Prostate gland (tissue), 2 donors: ENCODE measurements around the gene B4GALT7. TPM values are rescaled to one million over a fixed set of nuclear protein-coding genes. Genes with fewer than 3 reads are reported as not detected.
"Not testable (repeated sequence)": the region's sequence is repeated elsewhere in the genome, so short reads cannot be mapped to it uniquely, and the experiment has no call there.

Experiments
- DNase-seq: peaks from one replicate; pipeline ENCODE4 v3.0.0-alpha.2; 2019; ENCODE audit warnings: low spot score
- H3K27ac ChIP-seq, 2 donors: fragments of 200-600 bp; sonication (generic); 2 replicates each; pipeline ENCODE4 v1.5.1; 2017 to 2019
- H3K27me3 ChIP-seq: fragments of 200-600 bp; sonication (generic); replicated peaks from 2 replicates; pipeline ENCODE4 v1.5.1; 2019; ENCODE audit not compliant: insufficient read depth
- H3K36me3 ChIP-seq, 2 donors: fragments of 200-600 bp; sonication (generic); 1 replicate in 1 of 2; 2 replicates in 1 of 2; pipeline versions ENCODE4 v1.5.1 to v1.8.1; 2017 to 2019
- H3K4me1 ChIP-seq: fragments of 200-600 bp; sonication (generic); replicated peaks from 2 replicates; pipeline ENCODE4 v1.5.1; 2019
- H3K4me3 ChIP-seq, 2 donors: fragments of 200-600 bp; sonication (generic); 2 replicates each; pipeline ENCODE4 v1.5.1; 2017 to 2019
- H3K9me3 ChIP-seq: fragments of 200-600 bp; sonication (generic); 2 replicates; pipeline ENCODE4 v1.5.1; 2017
- POLR2A ChIP-seq: fragments of 450-650 bp; IDR thresholded peaks from one replicate; pipeline ENCODE4 v1.6.1; 2016; ENCODE audit warnings: antibody characterized with exemption, mild to moderate bottlenecking
- POLR2AphosphoS5 ChIP-seq: sonication (generic); formaldehyde crosslinking; IDR thresholded peaks from one replicate; pipeline ENCODE4 v1.6.1; 2017; ENCODE audit warnings: antibody characterized with exemption
- WGBS: methylation state at CpG from one replicate; pipeline ENCODE4 v1.1.5; 2018; 5-methylcytosine and 5-hydroxymethylcytosine counted together
- intact Hi-C: fragments of 100-400 bp; cut with DNase I; formaldehyde crosslinking; loops from one replicate; pipeline ENCODE4 v1.14.2; 2022
- total RNA-seq, 2 donors: library from RNA; depleted of rRNA; stranded (reverse); fragments of >200 nt; gene quantifications; one replicate each; pipeline ENCODE4 v1.1.0, GENCODE V29; 2016
- TF ChIP-seq, protein P1 (sequence below), 4 experiments: fragments of 200-600 bp in 2 of 4; fragments of 450-650 bp in 2 of 4; sonication (generic) in 2 of 4; IDR thresholded peaks; 1 replicate in 3 of 4; 2 replicates in 1 of 4; pipeline ENCODE4 v1.5.1; 2016 to 2019; ENCODE audit warnings: antibody characterized with exemption in 4 of 4, mild to moderate bottlenecking in 2 of 4, moderate library complexity in 2 of 4

The B4GALT7 gene
- total RNA-seq, 2 donors from 2014 or later = 41.6 to 66.2 TPM

DNA sequence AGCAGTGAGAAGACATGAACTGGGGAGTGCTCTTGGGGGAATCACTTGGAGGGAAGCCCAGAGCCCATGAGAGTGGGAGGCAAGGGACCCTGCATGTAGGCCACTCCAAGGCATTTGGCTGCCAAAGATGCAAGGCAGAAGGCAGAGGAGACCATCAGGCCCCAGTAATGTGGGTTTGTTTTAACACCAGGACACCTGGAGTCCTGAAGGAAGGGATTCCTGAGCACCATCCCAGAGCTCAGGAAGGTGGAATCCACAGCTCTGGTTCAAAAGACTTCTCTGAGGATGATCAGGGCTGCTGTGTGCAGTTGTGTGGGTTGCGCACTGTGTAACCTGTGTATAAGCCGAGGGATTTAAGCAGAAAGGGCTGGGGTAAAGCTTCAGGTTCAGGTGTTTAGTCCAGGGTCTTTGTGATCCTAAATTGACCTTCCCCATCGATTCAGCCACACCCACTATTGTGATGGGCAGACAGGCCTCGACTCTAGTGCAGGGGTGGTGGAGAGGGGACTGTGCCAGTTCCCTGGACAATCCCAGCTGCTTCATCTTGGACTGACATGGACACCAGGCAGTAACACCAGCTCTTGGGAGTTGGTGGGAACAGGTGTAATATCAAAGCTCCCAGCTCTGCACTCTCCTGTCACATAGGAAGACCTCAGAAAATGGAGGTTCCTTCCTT is 11.0 kb downstream of the B4GALT7 start:
- Histone ChIP-seq H3K27me3 (no peaks in the 10 kb centered on the region), H3K4me1 (no peaks in the 10 kb centered on the region), H3K27ac (no peak overlapping the region), H3K36me3 (no peaks in the 10 kb centered on the region), H3K9me3 (no peaks in the 10 kb centered on the region), H3K4me3 (no peak overlapping the region)
- 76% methylated on average over 4 of the region's 4 CpGs for WGBS
- no peak for DNase-seq
- TF ChIP-seq POLR2A (no peak), POLR2AphosphoS5 (no peak)
- TF ChIP-seq, protein P1, sequence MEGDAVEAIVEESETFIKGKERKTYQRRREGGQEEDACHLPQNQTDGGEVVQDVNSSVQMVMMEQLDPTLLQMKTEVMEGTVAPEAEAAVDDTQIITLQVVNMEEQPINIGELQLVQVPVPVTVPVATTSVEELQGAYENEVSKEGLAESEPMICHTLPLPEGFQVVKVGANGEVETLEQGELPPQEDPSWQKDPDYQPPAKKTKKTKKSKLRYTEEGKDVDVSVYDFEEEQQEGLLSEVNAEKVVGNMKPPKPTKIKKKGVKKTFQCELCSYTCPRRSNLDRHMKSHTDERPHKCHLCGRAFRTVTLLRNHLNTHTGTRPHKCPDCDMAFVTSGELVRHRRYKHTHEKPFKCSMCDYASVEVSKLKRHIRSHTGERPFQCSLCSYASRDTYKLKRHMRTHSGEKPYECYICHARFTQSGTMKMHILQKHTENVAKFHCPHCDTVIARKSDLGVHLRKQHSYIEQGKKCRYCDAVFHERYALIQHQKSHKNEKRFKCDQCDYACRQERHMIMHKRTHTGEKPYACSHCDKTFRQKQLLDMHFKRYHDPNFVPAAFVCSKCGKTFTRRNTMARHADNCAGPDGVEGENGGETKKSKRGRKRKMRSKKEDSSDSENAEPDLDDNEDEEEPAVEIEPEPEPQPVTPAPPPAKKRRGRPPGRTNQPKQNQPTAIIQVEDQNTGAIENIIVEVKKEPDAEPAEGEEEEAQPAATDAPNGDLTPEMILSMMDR (IDR thresholded peaks at IDR 0.05) = no peak
- intact Hi-C loops = no loop called here

DNA sequence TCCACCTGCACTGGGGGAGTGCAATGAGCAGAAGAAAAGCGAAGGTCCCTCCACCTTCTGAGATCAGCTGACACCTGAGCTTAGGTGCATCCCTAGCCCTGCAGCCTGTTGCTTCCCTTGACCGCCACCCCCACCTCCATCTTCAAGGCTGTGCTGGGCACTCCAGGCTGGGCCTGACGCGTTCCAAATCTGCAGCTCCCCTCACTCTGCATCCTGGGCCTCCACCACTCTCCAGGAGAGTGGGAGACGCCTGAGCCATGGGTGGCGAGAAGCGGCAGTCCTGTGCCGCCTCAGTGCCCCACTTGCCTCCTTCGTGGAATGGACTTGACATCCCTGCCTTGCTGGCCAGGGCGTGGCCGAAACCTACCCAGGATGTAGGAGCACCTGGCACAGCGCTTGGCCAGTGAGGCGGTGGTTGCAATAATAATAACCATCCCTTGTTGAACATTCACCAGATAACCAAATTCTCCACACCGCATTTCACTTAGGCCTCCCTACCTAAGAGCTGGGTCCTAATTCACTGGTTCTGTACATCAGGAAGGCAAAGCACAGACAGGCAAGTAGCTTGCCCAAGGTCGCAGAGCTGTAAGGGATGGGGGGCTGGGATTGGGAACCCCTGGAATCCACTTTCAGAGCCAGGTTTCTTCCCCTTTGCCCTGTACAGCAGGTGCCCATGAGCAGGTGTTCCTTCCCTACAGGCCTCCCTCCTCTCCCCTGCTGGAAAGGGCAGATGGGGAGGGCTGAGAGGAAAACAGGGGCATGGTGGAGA is 11.7 kb downstream of the B4GALT7 start:
- no peak overlapping the region for H3K27ac ChIP-seq
- no peaks in the 10 kb centered on the region for H3K9me3 ChIP-seq
- whole genome bisulfite sequencing = 90% methylated on average over 15 of the region's 15 CpGs
- H3K36me3 ChIP-seq = peaks cover 0 to 3% of the 10 kb centered on the region in 2 donors
- TF ChIP-seq POLR2AphosphoS5 = no peak
- no peak for TF ChIP-seq POLR2A
- TF ChIP-seq, protein P1 (IDR thresholded peaks at IDR 0.05) = no peak
- intact Hi-C loops = no loop called here
- no peak overlapping the region for H3K4me3 ChIP-seq
- no peak for DNase-seq
- no peaks in the 10 kb centered on the region for H3K4me1 ChIP-seq
- no peaks in the 10 kb centered on the region for H3K27me3 ChIP-seq

DNA sequence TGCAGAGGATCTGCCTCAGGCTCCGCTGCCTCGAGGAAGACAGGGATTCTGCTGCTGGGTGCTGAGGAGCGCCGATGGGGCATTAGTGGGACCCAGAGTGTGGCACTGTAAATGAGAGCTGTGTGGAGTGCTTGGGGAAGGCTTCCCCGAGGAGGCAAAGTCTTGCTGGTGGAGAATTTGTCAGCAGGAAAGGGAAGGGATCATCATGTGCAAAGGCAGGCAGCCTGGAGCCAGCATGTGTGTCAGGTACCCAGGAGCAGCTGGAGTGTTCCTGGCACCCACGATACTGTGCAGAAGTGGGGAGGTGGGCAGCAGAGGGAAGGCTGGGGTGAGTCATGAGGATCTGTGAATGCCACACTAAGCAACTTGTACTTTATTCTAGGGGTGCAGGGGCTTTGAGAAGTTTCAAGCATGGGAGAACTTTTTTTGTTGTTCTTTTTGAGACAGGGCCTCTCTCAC is 12.3 kb downstream of the B4GALT7 start:
- 77% methylated on average over 6 of the region's 6 CpGs for WGBS
- DNase-seq = no peak
- no peak overlapping the region for H3K4me3 ChIP-seq
- no peaks in the 10 kb centered on the region for H3K4me1 ChIP-seq
- H3K36me3 ChIP-seq = peaks cover 0 to 3% of the 10 kb centered on the region in 2 donors
- intact Hi-C loops = no loop called here
- no peak for TF ChIP-seq POLR2A
- TF ChIP-seq, protein P1 (IDR thresholded peaks at IDR 0.05) = no peak
- no peak for TF ChIP-seq POLR2AphosphoS5
- H3K27ac ChIP-seq = no peak overlapping the region
- no peaks in the 10 kb centered on the region for H3K9me3 ChIP-seq
- H3K27me3 ChIP-seq = no peaks in the 10 kb centered on the region

DNA sequence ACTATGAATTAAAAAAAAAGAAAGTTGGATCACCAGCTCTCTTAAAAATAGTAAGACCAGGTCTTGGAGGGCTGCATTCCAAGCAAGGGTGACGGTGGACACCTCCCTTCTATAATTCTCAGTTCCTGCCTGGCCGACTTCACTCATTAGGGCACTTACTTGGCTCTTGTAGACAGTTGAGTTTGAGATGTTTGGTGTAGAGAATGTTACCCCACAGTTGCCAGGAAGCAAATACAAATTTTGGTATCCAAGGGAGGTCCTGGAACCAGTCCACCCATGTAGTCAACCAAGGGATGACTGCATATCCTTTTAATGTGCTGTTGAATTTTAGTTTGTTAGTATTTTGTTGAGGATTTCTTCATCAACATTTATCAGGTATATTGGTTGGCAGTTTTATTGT is 20.6 kb downstream of the B4GALT7 start:
- Histone ChIP-seq H3K36me3 (peaks cover 3 to 13% of the 10 kb centered on the region in 2 donors), H3K4me1 (no peaks in the 10 kb centered on the region), H3K27me3 (no peaks in the 10 kb centered on the region), H3K27ac (no peak overlapping the region), H3K9me3 (no peaks in the 10 kb centered on the region), H3K4me3 (no peak overlapping the region)
- DNase-seq = no peak
- 89% methylated on average over 2 of the region's 2 CpGs for WGBS
- TF ChIP-seq, protein P1 (IDR thresholded peaks at IDR 0.05) = no peak
- TF ChIP-seq POLR2AphosphoS5 (no peak), POLR2A (no peak)
- intact Hi-C loops = no loop called here

DNA sequence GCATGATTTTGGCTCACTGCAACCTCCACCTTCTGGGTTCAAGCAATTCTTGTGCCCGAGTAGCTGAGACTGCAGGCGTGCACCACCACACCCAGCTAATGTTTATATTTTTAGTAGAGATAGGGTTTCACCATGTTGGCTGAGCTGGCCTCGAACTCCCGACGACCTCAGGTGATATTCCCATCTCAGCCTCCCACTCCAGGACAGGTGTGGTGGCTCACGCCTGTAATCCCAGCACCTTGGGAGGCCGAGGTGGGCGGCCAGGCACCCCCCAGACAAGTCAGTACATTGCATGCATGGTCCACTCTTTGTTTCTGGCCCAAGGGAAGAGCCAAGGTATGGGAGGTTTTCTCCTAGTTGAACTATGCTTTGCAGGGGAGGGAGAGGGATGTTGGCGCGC is 24.2 kb downstream of the B4GALT7 start:
- H3K36me3 ChIP-seq, DNase-seq, H3K4me1 ChIP-seq, H3K27ac ChIP-seq, H3K4me3 ChIP-seq, H3K9me3 ChIP-seq, intact Hi-C loops, H3K27me3 ChIP-seq: not testable (repeated sequence)
- 92% methylated on average over 10 of the region's 10 CpGs for WGBS

DNA sequence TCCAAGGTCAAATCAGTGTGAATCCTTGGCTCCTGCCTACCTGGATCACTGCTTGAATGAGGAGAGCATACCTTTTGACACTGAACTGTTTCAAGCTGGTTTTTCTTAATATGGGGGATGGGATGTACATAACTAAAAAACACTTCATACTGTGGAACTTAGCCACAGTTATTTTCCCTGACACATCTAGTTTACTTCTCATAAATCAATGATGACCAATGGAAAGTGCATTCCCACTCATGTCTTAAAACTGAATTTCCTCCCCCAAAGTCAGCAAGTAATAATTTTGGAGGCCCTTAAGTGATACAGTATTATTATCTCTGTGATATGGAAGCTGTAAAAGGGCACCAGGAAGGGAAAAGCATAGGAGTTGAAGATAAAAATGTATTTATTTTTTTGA is 30.3 kb downstream of the B4GALT7 start:
- intact Hi-C loops, DNase-seq, H3K36me3 ChIP-seq, H3K4me3 ChIP-seq, H3K27ac ChIP-seq, H3K27me3 ChIP-seq, H3K9me3 ChIP-seq, H3K4me1 ChIP-seq: not testable (repeated sequence)

DNA sequence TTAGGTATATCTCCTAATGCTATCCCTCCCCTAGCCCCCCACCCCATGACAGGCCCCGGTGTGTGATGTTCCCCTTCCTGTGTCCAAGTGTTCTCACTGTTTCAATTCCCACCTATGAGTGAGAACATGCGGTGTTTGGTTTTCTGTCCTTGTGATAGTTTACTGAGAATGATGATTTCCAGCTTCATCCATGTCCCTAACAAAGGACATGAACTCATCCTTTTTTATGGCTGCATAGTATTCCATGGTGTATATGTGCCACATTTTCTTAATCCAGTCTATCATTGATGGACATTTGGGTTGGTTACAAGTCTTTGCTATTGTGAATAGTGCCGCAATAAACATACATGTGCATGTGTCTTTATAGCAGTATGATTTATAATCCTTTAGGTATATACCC is 35.0 kb downstream of the B4GALT7 start:
- DNase-seq, H3K27ac ChIP-seq, H3K4me1 ChIP-seq, H3K36me3 ChIP-seq, H3K27me3 ChIP-seq, intact Hi-C loops, H3K9me3 ChIP-seq, H3K4me3 ChIP-seq: not testable (repeated sequence)
- WGBS = 95% methylated on average over 3 of the region's 3 CpGs

DNA sequence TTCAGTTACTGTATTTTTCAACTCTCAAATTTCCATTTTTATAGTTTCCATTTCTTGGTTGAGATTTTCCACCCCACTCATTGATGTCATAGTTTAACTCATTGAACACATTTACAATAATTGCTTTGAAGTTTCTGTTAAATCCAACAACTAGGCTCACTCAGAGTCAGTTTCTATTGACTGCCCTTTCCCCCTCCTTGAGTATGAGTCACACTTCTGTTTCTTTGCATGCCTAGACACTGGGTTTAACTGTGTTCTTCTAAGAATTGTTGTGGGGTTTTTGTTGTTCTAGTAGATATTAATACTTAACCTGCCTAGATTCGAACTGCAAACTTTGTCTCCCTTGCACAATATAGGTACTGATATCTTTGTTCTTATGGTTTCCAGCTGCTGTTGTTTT is 45.5 kb downstream of the B4GALT7 start:
- H3K27ac ChIP-seq, H3K36me3 ChIP-seq, DNase-seq, H3K9me3 ChIP-seq, intact Hi-C loops, H3K4me3 ChIP-seq, H3K4me1 ChIP-seq, H3K27me3 ChIP-seq: not testable (repeated sequence)
- no CpG with 5 or more reads among the region's 1 CpG for WGBS
